GM21447 (cell line): ENCODE data around the gene FANCC.
"Not testable (repeated sequence)": the region's sequence is repeated elsewhere in the genome, so short reads cannot be mapped to it uniquely, and the experiment has no call there.

Source experiments
- ATAC-seq: cut with Tn5 transposase; IDR thresholded peaks from one replicate; pipeline ENCODE4 v1.9.1; 2021; ENCODE audit not compliant: unreplicated experiment

FANCC gene

DNA sequence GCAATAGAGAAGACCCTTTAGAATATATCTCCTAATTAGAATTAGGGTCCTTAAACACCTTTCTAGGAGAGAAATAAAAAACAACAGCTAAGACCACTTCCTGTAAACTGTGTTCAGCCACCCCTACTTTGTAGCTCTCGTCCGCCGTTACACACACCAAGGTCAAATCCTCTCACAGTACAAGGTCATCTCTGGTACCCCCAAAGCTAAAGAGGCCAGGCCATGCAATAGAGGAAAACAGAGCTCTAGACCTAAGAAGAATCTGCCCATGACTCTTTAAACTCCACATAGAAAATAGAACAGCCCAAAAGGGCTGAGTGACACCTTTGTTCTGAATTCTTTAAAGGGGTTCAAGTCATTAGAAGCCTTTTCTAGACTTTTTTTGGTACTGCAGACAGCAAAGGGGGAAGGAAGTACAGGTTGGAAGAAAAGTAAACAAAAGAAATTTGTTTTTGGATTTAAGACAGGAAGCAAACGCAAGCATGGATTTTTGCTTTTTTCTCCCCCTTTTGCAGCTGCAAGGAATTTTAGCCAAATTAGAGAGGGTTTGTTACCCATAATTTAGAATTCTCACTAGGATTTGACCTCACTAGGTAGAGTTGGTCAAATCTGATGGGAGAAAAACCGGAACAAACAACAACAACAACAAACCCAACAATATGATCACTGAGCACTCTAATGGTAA is 13.4 kb upstream of the FANCC start:
- ATAC-seq = no peak

DNA sequence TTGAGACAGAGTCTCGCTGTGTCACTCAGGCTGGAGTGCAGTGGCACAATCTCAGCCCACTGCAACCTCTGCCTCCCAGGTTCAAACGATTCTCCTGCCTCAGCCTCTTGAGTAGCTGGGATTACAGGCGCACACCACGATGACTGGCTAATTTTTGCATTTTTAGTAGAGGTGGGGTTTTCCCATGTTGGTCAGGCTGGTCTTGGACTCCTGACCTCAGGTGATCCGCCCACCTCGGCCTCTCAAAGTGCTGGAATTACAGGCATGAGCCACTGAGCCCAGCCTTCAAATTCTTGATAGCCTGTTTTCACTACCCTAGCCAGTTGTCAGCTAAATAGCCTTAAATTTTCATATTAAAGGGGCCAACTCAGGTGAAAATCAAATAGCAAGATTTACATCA is 11.6 kb upstream of the FANCC start:
- ATAC-seq = not testable (repeated sequence)

DNA sequence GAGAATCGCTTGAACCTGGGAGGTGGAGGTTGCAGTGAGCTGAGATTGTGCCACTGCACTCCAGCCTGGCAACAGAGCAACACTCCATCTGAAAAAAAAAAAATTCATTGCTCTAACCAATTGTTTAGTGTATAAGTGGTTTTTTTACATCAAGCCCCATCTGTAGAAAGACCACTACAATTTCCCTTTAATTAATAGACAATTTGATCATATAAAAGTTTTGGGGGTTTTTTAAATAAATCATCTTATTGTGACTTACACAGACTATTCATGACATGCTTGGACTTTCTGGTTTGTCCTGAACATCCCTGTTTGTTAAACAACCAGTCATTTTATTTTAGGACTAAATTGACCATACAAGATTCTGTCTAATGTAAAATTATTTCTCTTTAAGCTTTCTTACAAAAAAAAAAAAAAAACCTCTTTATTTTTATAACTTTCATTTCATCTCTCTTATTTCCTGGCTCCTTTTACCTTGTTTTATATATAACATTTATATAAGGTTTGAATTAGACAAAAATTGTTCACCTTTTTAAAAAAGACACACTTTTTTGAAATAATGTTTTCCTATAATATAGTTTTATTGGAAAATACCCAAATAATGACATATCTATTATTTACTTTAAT is 9.8 kb upstream of the FANCC start:
- ATAC-seq = no peak

DNA sequence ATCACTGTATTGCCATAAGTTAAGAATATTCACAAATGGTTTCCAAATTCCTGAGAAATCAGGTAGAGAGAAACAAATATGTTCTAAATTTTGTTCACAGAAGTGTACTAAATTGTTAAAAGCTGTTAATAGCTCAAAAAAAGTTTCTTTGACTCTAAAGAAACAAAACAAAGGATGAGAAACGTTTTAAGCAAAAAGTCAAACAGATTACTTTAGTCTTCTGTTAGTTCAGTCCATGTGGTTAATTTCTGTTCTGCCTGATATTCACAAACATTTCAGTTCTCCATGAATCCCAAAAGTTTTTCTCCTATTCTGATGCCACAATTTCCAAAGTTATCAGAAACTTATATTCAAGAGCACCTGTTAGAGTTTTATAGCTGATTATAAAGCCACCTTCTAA is 7.7 kb upstream of the FANCC start:
- no peak for ATAC-seq

DNA sequence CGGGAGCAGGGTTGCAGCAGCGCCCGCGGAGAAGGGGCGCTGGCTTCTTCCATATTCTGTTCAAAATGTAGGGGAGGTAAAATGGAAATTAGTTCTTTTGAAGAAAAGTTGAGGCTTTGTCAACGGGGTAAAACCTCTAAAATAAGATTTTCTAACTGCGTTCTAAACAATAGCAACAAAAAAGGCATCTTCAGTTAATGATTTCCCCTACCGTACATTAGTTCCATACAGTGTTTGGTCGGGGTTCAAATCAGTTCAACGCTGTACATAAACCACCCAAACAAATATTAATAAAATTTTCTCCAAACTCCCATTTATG is 343 bp upstream of the FANCC start:
- no peak for ATAC-seq

DNA sequence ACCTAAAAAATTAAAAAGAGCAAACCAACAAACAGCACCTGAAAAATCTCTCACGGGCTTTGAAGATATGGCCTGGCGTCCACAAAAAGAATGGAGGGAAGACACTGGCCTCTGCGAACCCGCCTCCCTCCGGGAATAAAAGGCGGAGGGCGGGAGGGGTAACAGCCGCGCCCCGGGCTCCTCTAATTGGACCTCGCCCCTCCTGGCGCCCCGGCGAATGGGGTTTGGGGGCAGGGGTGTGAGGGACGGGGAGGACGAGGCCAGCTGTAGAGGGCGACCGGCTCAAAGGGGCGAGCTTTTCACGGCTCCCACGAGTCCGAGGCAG is 753 bp downstream of the FANCC start:
- ATAC-seq = peak; percentile 47

DNA sequence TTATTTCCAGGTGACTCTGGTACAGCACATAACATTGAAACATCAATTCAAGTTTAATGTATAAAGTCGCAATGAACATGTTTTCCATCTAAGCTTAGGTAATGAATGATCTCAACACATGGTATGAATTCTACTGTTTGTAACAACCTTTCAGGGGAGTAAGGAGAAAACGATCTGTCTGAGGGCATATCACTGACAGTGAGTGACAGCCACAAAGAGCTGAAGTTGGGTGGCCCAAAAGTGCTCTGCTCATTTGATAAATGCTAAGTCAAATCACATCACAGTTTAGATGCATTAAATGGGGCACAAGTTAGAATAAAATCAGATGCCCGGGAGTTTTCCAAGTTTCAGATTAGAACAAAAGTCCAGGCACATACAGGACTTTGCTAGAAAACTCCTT is 1.2 kb downstream of the FANCC start:
- ATAC-seq = no peak

DNA sequence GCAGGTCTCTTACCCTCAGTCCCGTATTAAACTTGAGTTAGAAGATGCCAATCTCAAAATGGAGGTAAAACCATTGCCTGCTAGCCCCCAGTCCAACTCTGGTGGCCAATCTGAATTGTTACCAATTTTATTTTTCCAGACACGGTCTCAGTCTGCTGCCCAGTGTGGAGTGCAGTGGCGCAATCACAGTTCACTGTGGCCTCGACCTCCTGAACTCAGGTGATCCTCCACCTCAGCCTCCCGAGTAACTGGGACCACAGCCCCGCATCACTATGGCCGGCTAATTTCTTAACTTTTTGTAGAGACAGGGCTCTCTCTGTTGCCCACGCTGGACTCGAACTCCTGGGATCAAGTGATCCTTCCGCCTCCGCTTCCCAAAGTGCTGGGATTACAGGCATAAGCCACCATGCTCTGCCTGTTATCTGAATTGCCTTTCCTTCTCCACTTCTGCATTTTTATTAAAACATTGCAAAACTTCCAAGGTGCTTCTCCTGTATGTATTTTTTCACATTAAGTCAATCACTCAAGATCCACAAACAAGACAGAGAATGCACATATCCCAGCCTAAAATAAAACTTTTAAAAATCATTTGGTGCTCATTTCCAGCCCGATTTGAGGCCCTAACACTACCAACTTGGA is 2.3 kb downstream of the FANCC start:
- ATAC-seq = no peak

DNA sequence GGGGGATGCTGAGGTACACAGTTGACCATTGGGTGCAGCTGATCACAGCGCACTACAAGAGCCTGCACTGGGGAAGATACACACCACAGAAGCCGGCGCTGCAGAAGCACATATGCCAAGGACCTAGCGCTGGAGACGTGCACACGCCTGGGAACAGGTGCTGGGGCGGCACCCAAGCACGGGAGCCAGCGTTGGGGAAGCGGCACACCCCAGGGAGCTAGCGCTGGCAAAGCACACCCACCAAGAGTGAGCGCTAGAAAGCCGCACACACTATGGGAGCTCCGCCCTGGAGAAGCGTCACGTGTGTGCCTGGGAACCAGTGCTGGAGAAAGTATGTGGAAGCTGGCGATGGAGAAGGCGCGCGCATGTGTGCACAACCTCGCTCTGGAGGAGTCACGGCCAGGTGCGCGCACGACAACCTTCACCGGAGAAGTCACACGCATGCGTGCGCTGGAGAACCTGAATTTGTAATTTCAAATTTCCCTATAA is 4.5 kb downstream of the FANCC start:
- ATAC-seq = no peak

DNA sequence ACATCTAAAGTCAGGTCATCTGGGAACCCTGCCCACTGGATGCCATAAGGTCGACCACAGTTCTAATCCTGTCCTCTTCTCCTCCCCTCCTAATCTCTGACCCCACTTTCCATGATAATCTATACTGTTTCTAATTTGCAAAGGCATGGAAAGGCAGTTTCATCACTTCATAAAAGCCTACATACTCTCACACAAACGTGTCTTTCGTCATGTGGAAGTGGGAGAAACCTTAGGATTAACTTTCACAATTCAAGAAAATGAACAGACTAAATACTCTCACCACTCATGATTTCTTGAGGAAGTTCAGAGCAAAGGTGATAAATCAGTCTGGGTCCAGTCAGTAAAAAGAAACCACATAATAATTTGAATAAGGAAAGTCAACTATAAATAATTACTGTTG is 5.5 kb downstream of the FANCC start:
- ATAC-seq = no peak

DNA sequence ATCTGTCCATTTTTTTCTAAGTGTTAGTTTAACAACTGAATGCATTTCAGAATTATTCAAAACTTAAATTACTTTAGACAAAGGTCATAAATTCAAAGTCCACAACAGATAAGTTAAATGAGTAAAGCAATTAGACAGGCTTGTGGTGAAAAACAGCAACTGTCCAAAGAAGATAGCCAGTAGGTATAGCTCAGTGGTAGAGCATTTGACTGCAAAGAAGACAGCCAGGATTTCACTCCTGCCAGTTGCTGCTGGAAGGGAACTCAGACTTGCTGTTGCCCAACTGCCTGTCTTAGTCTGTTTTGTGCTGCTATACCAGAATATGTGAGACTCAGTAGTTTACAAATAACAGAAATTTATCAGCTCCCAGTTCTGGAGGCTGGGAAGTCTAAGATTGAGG is 10.0 kb downstream of the FANCC start:
- ATAC-seq = no peak

DNA sequence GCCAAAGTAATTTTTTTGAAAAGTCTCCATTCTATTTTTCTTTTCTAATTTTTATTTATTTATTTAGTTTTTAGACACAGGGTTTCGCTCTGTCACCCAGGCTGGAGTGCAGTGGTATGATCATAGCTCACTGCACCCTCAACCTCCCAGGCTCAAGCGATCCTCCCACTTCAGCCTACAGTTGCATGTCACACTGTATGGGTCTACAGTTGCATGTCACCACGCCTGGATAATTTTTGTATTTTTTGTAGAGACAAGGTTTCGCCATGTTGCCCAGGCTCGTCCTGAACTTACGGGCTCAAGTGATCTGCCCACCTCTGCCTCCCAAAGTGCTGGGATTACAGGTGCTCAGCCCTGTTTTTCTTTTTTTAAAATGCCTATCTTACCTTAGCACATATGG is 10.7 kb downstream of the FANCC start:
- ATAC-seq = no peak

DNA sequence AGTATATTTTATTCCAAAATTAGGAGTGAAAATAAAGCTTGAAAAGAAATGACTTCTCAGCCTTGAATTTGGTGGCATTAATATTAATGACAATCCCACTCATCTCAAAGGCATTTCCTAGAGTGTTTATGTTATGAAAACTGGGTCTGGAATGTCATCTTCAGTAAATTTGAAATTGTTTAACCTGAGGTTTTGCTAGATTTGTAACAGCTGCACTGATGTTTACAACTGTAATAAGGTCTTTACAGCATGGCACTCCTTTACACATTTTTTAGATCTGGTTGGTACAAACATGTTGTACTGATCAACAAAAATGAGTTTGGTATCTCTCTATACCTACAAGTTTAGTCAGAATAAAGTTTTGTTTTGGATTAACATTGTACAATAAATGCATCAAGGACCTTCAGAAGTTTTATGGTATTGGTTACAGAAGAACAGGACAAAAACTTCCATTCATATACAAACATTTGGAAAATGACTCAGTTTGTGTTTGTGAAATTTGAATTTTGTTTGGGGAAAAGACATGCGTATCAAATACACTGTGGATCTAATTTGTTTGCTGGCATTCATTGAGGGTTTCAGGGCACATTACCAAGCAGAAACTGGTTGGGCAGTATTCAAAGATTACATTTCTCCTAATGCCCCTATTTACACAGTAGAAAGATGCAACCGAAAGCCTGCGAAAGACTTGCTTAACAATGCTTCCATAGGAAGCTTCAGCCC is 11.6 kb downstream of the FANCC start:
- no peak for ATAC-seq

DNA sequence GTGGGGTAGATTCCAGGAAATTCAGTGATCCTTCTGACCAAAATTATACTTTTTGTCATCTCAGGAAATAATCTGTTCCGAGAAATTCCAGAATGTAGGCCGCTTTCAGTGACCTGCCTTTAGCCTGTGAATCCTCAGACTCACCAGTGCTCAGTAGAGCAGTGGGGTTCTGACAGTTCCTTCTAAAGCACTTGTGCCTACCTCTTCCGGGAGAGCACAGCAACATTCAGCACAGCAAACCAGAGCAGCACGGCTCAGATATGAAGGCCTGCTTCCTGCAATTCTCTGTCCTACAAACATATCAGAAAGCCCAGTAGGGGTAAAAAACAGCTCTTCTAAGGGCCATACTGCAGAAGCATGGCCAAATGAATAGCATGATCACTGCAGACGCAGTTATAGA is 15.0 kb downstream of the FANCC start:
- ATAC-seq = no peak

DNA sequence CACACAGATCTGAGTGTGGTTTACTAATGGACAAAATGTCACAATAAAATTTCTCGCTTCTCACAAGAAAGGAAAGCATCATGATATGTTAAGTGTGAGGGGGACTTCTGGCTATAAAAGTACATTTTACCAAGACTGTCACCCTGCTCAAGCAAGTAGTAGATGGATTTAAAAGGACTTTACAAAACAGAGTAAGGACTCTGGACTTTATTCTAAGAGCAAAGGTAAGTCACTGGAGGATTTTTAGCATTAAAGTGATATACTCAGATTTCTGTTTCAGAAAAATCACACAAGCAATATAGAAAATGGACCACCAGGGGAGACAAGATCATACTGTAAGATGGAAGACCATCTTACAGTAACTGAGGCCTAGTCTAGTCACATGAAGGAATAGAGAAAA is 19.7 kb downstream of the FANCC start:
- ATAC-seq = no peak

DNA sequence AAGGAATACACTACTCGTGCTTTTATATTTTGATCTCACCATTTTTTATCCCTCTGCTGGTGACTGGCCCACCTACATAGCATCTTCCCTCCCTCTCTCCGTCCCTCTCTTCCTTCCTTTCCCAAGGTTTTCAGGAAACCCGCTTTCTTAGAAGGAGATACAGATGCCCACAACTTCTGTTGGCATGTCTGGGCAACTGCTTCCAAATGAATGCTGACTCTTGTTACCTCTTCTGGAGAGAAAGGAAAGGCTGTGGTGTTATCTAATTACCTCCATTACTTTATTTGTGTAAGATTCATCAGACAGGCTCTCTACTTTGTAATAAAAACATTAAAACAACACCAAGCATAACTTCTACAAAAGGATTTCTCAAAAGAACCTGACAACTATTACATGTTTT is 20.2 kb downstream of the FANCC start:
- ATAC-seq = no peak

DNA sequence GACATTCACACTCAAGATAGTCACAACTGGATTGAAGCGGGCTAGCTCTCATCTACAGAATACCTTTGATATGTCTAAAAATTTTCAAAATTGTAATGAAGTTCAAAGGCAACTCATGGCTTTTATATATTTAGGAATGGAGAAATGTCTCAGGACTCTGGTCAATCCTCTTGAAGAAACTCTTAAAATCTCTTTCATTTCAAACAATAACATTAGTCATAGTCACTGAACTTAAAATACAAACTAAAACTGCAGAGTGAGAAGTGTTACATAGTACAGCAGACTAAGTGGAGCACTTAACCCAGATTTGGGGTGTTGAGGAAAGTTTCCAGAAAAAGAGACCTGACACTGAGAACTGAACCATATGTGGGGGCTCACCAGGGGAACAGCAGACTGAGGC is 20.7 kb downstream of the FANCC start:
- ATAC-seq = no peak

DNA sequence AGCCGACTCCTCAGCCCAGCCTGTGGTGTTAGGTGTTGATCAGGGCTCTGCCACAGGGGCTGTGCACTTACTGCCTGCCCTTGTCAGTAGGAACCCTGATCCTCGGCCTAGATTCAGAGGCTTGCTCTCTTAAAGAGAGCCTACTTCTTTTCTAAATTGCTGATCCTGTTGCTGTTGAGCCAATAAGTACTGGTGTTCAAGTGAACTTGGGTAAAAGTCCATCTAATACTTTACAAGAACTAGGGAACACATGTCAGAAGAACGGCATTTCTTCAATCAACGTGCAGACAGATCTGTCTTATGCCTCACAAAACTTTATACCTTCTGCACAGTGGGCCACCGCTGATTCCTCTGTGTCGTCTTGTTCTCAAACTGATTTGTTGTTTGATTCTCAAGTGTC is 24.2 kb downstream of the FANCC start:
- not testable (repeated sequence) for ATAC-seq

DNA sequence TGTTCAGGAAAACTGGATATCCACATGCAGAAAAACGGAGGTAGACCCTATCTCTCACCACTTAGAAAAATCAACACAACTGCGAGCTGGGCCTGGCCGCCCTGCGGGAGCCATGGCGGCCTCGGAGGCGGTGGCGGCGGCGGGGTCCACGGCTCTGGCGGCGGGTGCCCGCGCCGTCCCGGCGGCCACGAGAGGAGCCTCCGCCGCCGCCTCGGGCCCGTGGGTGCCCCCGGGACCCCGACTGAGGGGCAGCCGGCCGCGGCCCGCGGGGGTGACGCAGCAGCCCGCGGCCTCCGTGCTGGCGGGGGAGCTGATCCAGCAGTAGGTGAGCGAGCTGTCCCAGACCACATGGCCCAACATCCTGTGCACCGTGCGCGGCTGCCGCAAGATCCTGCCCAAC is 25.3 kb downstream of the FANCC start:
- no peak for ATAC-seq

DNA sequence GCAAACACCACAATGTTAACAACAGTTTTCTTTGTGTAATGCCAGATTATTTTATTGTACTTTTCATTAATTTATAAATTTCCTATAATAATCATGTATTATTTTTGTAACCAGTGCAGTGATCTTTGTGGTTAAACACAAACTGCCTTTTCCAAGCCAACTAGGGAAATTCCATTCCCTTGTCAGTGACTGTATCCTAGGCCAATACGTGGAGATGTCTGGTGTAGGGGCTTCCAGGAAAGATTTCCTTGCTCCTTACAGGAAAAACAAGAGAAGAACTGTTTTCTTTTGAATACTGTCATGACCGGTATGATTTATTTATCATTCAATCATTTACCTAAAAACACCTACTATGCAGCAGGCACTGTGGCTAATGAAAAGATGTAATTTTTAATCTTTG is 31.4 kb downstream of the FANCC start:
- ATAC-seq = no peak

DNA sequence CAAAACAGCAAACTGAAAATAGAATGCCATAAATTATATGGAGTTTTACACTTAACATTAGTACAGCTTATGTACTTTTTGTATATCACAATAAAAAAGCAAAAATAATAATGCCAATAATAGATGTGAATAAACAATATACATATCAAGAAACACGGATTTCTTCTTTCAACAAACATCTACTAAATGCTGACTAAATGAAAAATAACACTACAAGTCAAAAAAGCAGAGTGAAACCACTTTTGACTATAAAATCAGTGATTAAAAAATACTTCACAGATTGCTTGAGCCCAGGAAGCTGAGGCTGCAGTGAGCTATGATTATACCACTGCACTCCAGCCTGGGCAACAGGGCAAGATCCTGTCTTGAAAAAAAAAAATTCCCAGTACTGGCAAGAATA is 32.2 kb downstream of the FANCC start:
- no peak for ATAC-seq
